HepG2 (cell line): ENCODE data around the gene VARS2. TPM values are rescaled to one million over a fixed set of nuclear protein-coding genes. Genes with fewer than 3 reads are reported as not detected.
A peak's percentile ranks its signal among the peaks of the same experiment; 100 is the strongest.

ENCODE experiments used
- ELF3 ChIP-seq: IDR thresholded peaks from 2 replicates; pipeline ENCODE4 v1.6.1; 2016; ENCODE audit warnings: missing genetic modification reagents, missing compliant biosample characterization
- NFE2L1 ChIP-seq: sonication (generic); formaldehyde crosslinking; IDR thresholded peaks from 2 replicates; pipeline ENCODE4 v1.4.0; 2020; ENCODE audit warnings: missing genetic modification reagents, mild to moderate bottlenecking, borderline replicate concordance
- SOX6 ChIP-seq, 2 experiments: fragments of 450-650 bp in 1 of 2; sonication (generic) in 1 of 2; formaldehyde crosslinking in 1 of 2; IDR thresholded peaks; 2 replicates each; pipeline versions ENCODE4 v1.4.0 to v1.6.1; 2017 to 2020; ENCODE audit warnings: antibody characterized with exemption in 1 of 2, mild to moderate bottlenecking in 1 of 2, missing genetic modification reagents in 1 of 2
- SP4 ChIP-seq: sonication (generic); formaldehyde crosslinking; IDR thresholded peaks from 2 replicates; pipeline ENCODE4 v1.8.1; 2023; ENCODE audit warnings: mild to moderate bottlenecking, missing genetic modification reagents
- THAP9 ChIP-seq: sonication (generic); formaldehyde crosslinking; IDR thresholded peaks from 2 replicates; pipeline ENCODE4; 2020; ENCODE audit warnings: missing genetic modification reagents, mild to moderate bottlenecking, borderline replicate concordance
- ZEB1 ChIP-seq: IDR thresholded peaks from 2 replicates; pipeline ENCODE4 v1.6.1; 2012; ENCODE audit warnings: mild to moderate bottlenecking, low read depth, inconsistent platforms; ENCODE audit not compliant: insufficient replicate concordance
- ZNF350 ChIP-seq: sonication (generic); formaldehyde crosslinking; IDR thresholded peaks from 2 replicates; pipeline ENCODE4 v1.4.0; 2020; ENCODE audit warnings: mild to moderate bottlenecking, low read depth, missing genetic modification reagents, borderline replicate concordance
- ZNF354B ChIP-seq: sonication (generic); formaldehyde crosslinking; IDR thresholded peaks from 2 replicates; pipeline ENCODE4 v1.8.0; 2022; ENCODE audit warnings: mild to moderate bottlenecking, missing genetic modification reagents
- polyA plus RNA-seq, 8 experiments: library from polyadenylated mRNA; depleted of rRNA in 3 of 8; stranded (reverse) in 7 of 8; unstranded in 1 of 8; fragments of >200 nt; fragmentation: Illumina TruSeq in 4 of 8; extraction: Trizol in 4 of 8; gene quantifications; 2 replicates each; pipeline versions ENCODE4 v1.2.1 to v1.2.3, GENCODE V29; 2011 to 2016; ENCODE audit warnings: low read depth in 4 of 8, missing spikeins in 1 of 8, mixed read lengths in 1 of 8; ENCODE audit not compliant: insufficient read depth in 1 of 8
- total RNA-seq, 5 experiments: library from RNA; depleted of rRNA; stranded (reverse); fragments of >200 nt; fragmentation: Illumina TruSeq; extraction: Trizol; gene quantifications; 2 replicates each; pipeline ENCODE4 v1.2.3, GENCODE V29; 2016; ENCODE audit warnings: low read depth in 1 of 5
- TF ChIP-seq, protein P1 (sequence below): sonication (generic); formaldehyde crosslinking; conservative IDR thresholded peaks from 2 replicates; pipeline ENCODE4 v1.8.0; 2022; ENCODE audit warnings: mild to moderate bottlenecking, moderate library complexity, missing genetic modification reagents
- TF ChIP-seq, protein P2 (sequence below): sonication (generic); formaldehyde crosslinking; IDR thresholded peaks from 2 replicates; pipeline ENCODE4 v1.9.0; 2022; ENCODE audit warnings: missing genetic modification reagents, mild to moderate bottlenecking, borderline replicate concordance
- TF ChIP-seq, protein P3 (sequence below): sonication (generic); formaldehyde crosslinking; IDR thresholded peaks from 2 replicates; pipeline ENCODE4 v1.8.0; 2022; ENCODE audit warnings: missing genetic modification reagents, mild to moderate bottlenecking, borderline replicate concordance
- TF ChIP-seq, protein P4 (sequence below), 2 experiments: sonication (generic) in 1 of 2; formaldehyde crosslinking in 1 of 2; IDR thresholded peaks; 2 replicates each; pipeline versions ENCODE4 v1.4.0 to v1.6.1; 2016 to 2020; ENCODE audit warnings: borderline replicate concordance in 1 of 2, low read depth in 1 of 2, mild to moderate bottlenecking in 1 of 2, missing genetic modification reagents in 1 of 2

VARS2 gene
- total and polyA plus RNA-seq, 2 of the 13 experiments (the other 11 are each of a cell fraction or from before 2014, with no cell fraction given) = 61.8 to 71.8 TPM

GRCh38 chr6:30882759-30883684 lies 31.0 kb upstream of the VARS2 start (continued):
- TF ChIP-seq THAP9 (CRISPR knock-in tag) (peak; percentile 41; the same call in 1 of the 2 replicates), ZNF354B (CRISPR knock-in tag) (0 out of 2 replicates have a peak, but pooled peaks have one; percentile 19), ELF3 (no peak), ZNF350 (CRISPR knock-in tag) (peak; percentile 48; the same call in 1 of the 2 replicates), SOX6 (IDR thresholded peaks at IDR 0.05) (no peak), SOX6 (CRISPR knock-in tag; IDR thresholded peaks at IDR 0.05) (peak; percentile 24; the same call in 1 of the 2 replicates), ZEB1 (peak; percentile 69), NFE2L1 (CRISPR knock-in tag) (peak; percentile 4; the same call in 1 of the 2 replicates), SP4 (CRISPR knock-in tag) (peak; percentile 23; the same call in 1 of the 2 replicates)
- TF ChIP-seq, protein P1, sequence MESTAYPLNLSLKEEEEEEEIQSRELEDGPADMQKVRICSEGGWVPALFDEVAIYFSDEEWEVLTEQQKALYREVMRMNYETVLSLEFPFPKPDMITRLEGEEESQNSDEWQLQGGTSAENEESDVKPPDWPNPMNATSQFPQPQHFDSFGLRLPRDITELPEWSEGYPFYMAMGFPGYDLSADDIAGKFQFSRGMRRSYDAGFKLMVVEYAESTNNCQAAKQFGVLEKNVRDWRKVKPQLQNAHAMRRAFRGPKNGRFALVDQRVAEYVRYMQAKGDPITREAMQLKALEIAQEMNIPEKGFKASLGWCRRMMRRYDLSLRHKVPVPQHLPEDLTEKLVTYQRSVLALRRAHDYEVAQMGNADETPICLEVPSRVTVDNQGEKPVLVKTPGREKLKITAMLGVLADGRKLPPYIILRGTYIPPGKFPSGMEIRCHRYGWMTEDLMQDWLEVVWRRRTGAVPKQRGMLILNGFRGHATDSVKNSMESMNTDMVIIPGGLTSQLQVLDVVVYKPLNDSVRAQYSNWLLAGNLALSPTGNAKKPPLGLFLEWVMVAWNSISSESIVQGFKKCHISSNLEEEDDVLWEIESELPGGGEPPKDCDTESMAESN (CRISPR knock-in tag) = 0 out of 2 replicates have a peak, but pooled peaks have one; percentile 37
- TF ChIP-seq, protein P2, sequence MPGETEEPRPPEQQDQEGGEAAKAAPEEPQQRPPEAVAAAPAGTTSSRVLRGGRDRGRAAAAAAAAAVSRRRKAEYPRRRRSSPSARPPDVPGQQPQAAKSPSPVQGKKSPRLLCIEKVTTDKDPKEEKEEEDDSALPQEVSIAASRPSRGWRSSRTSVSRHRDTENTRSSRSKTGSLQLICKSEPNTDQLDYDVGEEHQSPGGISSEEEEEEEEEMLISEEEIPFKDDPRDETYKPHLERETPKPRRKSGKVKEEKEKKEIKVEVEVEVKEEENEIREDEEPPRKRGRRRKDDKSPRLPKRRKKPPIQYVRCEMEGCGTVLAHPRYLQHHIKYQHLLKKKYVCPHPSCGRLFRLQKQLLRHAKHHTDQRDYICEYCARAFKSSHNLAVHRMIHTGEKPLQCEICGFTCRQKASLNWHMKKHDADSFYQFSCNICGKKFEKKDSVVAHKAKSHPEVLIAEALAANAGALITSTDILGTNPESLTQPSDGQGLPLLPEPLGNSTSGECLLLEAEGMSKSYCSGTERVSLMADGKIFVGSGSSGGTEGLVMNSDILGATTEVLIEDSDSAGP = 0 out of 2 replicates have a peak, but pooled peaks have one; percentile 66
- TF ChIP-seq, protein P3, sequence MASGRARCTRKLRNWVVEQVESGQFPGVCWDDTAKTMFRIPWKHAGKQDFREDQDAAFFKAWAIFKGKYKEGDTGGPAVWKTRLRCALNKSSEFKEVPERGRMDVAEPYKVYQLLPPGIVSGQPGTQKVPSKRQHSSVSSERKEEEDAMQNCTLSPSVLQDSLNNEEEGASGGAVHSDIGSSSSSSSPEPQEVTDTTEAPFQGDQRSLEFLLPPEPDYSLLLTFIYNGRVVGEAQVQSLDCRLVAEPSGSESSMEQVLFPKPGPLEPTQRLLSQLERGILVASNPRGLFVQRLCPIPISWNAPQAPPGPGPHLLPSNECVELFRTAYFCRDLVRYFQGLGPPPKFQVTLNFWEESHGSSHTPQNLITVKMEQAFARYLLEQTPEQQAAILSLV (CRISPR knock-in tag) = peak; percentile 15; the same call in 1 of the 2 replicates
- TF ChIP-seq, protein P4, sequence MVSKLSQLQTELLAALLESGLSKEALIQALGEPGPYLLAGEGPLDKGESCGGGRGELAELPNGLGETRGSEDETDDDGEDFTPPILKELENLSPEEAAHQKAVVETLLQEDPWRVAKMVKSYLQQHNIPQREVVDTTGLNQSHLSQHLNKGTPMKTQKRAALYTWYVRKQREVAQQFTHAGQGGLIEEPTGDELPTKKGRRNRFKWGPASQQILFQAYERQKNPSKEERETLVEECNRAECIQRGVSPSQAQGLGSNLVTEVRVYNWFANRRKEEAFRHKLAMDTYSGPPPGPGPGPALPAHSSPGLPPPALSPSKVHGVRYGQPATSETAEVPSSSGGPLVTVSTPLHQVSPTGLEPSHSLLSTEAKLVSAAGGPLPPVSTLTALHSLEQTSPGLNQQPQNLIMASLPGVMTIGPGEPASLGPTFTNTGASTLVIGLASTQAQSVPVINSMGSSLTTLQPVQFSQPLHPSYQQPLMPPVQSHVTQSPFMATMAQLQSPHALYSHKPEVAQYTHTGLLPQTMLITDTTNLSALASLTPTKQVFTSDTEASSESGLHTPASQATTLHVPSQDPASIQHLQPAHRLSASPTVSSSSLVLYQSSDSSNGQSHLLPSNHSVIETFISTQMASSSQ (IDR thresholded peaks at IDR 0.05; ENCODE audit: low read depth) = no peak
- TF ChIP-seq, protein P4 (CRISPR knock-in tag; IDR thresholded peaks at IDR 0.05; ENCODE audit: borderline replicate concordance) = 0 out of 2 replicates have a peak, but pooled peaks have one; percentile 22
